ENCODE data around the gene DGCR8.
A peak's percentile ranks its signal among the peaks of the same experiment; 100 is the strongest.
"Not testable (repeated sequence)": the region's sequence is repeated elsewhere in the genome, so short reads cannot be mapped to it uniquely, and the experiment has no call there.

The DGCR8 gene

DNA sequence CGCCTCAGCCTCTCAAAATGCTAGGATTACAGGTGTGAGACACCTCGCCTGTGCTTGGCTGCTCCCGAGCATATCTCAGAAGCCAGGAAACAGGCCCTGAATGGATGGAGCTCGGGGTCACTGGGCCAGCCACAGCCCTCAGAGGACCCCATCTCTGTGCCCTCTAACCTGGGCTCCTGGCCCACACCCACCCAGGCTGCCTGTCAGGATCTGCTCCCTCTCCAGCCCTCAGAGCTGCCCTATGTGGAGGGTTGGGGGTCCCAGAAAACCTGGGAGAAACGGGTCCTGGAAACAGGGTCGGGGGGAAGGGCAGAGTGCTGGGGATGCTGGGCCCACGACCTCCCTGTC lies 76.0 kb downstream of the DGCR8 start:
- no peak for DNase-seq

GRCh38 chr22:20156611-20157429 lies 76.8 kb downstream of the DGCR8 start:
- peak; percentile 77 to 89 (median 87) for DNase-seq

DNA sequence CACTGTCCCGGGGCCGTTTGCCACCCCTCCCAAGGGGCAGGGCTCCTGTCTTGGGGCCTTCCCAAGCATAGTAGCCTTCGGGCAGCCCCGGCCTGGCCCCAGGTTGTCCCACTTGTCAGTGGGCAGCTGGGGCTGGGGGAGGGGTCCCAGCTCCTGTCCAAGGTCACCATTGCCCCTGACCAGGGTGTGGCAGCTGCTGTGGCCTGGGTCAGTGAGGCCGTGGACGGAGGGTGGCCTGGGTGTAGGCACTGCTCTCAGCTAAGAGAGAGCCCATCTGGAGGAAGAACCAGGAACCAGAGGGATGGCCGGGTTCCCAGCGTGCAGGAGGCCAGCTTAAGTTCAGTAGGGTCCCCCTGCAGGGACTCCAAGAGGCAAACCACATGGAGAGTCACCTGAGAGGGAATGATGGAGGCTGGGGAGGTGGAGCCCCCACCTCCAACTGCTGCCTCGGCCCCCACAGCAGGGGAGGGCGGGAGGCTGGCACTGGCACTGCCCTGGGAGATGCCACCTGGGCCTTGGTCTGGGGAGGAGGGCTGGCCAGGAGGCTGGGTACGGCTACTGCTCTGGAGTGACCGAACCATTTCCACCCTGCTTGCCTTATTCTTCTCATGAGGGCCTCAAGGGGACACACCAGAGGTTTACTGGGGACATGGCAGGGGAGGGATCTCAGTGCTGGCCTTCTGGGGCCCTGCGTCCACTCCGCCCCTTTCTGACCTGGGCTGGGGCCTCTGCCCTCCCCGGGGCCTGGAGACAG lies 77.6 kb downstream of the DGCR8 start:
- DNase-seq = no peak

DNA sequence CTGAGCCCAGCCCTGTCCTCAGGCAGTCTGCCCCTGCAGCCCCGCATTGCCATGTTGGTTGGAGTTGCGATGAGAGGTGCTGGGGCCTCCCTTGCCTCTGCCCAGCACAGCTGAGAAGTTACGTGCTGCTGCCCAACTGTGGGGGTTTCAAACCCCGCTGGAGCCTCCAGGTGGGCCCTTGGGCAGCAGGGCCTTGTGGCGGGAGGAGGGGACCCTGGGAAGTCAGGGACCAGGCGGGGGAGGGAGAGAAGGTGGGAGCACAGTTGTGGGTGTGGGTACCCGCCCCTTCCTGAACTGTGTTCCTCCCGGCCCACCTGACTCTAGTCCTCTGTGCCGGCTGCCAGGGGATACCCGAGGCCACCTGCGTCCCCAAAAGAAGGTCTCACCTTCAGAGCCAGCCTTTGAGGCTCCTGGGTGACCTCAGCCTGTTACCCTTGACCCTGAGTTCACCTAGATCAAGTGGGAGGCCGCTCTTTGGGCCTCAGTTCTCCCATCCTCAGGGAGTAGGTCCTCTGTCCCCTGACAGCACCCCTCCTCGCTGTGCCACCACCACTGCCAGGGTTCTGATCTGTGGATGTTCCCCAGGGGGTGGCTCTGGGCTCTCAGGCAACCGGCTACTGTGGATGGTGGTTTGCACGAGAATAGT lies 78.5 kb downstream of the DGCR8 start:
- no peak for DNase-seq

DNA sequence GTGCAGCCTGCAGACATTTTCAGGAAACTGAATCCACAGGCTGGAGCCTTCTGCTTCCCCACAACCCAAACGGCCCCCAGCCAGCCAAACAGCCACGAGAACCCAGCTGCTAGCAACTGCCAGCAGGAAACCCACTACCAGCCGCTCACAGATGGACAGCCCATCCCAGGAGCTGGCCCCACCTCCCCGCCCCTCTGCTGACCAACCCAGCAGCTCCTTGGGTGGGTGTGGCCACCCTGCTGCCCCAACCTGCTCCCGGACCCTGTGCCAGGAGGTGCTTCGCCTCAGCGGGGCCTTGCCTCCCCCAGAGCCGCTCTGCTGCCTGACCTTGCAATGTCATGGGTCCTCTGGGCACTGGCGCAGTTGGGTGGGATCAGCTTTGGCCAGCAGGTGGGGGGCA lies 79.0 kb downstream of the DGCR8 start:
- DNase-seq = no peak

GRCh38 chr22:20159531-20159930 lies 79.5 kb downstream of the DGCR8 start:
- not testable (repeated sequence) for DNase-seq

DNA sequence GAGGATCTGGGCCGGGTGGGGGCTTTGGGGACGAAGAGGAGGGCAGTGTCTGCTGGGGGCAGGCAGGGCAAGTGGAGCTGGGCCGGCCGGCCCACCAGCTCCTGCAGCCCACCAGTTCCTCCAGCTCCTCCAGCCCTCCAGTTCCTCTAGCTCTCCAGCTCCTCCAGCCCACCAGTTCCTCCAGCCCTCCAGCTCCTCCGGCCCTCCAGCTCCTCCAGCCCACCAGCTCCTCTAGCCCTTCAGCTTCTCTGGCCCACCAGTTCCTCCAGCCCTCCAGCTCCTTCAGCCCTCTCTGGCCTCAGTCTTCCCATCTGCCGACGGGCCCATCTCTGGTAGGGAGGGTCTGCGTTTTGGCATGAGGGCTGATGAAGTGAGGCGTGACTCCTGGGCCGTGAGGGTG lies 80.0 kb downstream of the DGCR8 start:
- no peak for DNase-seq

All from suppressor macrophage treated with lipopolysaccharide for 1 hour (primary cell).